ENCODE results near the gene EIF4E. TPM values are rescaled to one million over a fixed set of nuclear protein-coding genes. Genes with fewer than 3 reads are reported as not detected.

EIF4E gene
- polyA plus RNA-seq, 1 donor from 2014 or later = 189 TPM

DNA sequence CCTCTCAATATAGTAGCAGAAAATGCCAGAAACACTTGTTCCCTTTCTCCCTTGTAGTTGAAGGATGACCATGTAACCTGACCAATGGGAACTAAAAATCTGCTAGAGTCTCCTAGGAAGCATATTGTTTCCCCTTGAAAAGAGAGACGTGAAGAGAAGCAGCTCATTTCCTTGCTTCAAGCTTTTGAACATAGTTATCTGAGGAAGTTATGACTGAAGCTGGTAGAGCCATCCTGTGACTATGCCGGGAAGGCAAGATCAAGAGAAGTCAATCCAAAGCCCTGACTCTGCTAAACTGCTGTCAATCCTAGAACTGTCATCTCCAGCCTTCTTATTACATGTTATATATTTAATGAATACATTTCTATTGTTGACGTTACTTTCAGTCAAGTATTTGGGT is 66.6 kb downstream of the EIF4E start:
- H3K27me3 ChIP-seq (ENCODE audit: insufficient read depth, low read depth, low read length) = no peaks in the 10 kb centered on the region
- no peak for TF ChIP-seq POLR2AphosphoS5 (IDR thresholded peaks at IDR 0.05)
- no peak for TF ChIP-seq SMC3 (conservative IDR thresholded peaks at IDR 0.05; ENCODE audit: poor library complexity)
- TF ChIP-seq MXI1 (conservative IDR thresholded peaks at IDR 0.05; ENCODE audit: poor library complexity, severe bottlenecking) = no peak
- TF ChIP-seq EP300 (conservative IDR thresholded peaks at IDR 0.05; ENCODE audit: poor library complexity, severe bottlenecking) = no peak
- no peak for TF ChIP-seq EZH2 (IDR thresholded peaks at IDR 0.05; ENCODE audit: borderline replicate concordance, insufficient read depth, low read length, poor library complexity, severe bottlenecking)
- TF ChIP-seq, protein P1, sequence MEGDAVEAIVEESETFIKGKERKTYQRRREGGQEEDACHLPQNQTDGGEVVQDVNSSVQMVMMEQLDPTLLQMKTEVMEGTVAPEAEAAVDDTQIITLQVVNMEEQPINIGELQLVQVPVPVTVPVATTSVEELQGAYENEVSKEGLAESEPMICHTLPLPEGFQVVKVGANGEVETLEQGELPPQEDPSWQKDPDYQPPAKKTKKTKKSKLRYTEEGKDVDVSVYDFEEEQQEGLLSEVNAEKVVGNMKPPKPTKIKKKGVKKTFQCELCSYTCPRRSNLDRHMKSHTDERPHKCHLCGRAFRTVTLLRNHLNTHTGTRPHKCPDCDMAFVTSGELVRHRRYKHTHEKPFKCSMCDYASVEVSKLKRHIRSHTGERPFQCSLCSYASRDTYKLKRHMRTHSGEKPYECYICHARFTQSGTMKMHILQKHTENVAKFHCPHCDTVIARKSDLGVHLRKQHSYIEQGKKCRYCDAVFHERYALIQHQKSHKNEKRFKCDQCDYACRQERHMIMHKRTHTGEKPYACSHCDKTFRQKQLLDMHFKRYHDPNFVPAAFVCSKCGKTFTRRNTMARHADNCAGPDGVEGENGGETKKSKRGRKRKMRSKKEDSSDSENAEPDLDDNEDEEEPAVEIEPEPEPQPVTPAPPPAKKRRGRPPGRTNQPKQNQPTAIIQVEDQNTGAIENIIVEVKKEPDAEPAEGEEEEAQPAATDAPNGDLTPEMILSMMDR (IDR thresholded peaks at IDR 0.05; ENCODE audit: poor library complexity, severe bottlenecking) = no peak
- TF ChIP-seq, protein P2, sequence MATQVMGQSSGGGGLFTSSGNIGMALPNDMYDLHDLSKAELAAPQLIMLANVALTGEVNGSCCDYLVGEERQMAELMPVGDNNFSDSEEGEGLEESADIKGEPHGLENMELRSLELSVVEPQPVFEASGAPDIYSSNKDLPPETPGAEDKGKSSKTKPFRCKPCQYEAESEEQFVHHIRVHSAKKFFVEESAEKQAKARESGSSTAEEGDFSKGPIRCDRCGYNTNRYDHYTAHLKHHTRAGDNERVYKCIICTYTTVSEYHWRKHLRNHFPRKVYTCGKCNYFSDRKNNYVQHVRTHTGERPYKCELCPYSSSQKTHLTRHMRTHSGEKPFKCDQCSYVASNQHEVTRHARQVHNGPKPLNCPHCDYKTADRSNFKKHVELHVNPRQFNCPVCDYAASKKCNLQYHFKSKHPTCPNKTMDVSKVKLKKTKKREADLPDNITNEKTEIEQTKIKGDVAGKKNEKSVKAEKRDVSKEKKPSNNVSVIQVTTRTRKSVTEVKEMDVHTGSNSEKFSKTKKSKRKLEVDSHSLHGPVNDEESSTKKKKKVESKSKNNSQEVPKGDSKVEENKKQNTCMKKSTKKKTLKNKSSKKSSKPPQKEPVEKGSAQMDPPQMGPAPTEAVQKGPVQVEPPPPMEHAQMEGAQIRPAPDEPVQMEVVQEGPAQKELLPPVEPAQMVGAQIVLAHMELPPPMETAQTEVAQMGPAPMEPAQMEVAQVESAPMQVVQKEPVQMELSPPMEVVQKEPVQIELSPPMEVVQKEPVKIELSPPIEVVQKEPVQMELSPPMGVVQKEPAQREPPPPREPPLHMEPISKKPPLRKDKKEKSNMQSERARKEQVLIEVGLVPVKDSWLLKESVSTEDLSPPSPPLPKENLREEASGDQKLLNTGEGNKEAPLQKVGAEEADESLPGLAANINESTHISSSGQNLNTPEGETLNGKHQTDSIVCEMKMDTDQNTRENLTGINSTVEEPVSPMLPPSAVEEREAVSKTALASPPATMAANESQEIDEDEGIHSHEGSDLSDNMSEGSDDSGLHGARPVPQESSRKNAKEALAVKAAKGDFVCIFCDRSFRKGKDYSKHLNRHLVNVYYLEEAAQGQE (IDR thresholded peaks at IDR 0.05; ENCODE audit: borderline replicate concordance) = no peak
- no peak for TF ChIP-seq RAD21 (conservative IDR thresholded peaks at IDR 0.05)
- no peak for TF ChIP-seq TAF1 (IDR thresholded peaks at IDR 0.05; ENCODE audit: low read depth)
- no peak overlapping the region for H3K9ac ChIP-seq (ENCODE audit: low read length)
- H3K9me3 ChIP-seq (ENCODE audit: low read length) = no peaks in the 10 kb centered on the region
- H3K4me2 ChIP-seq (ENCODE audit: low read length) = no peak overlapping the region
- H3K4me3 ChIP-seq (ENCODE audit: low read length) = no peak overlapping the region
- no peaks in the 10 kb centered on the region for H3K9me2 ChIP-seq (ENCODE audit: insufficient read depth, low read length)
- H4K20me1 ChIP-seq (ENCODE audit: insufficient read depth) = no peaks in the 10 kb centered on the region
- no peaks in the 10 kb centered on the region for H3K36me3 ChIP-seq (ENCODE audit: insufficient read depth, low read length)
- no peak overlapping the region for H2AFZ ChIP-seq (ENCODE audit: low read depth, low read length)
- no peak overlapping the region for H3K27ac ChIP-seq (ENCODE audit: low read length)
- H3K79me2 ChIP-seq (replicated peaks; ENCODE audit: insufficient read depth, low read length) = no peaks in the 10 kb centered on the region
- H3F3A ChIP-seq (ENCODE audit: insufficient read depth, low read length, poor library complexity, severe bottlenecking) = no peaks in the 10 kb centered on the region

DNA sequence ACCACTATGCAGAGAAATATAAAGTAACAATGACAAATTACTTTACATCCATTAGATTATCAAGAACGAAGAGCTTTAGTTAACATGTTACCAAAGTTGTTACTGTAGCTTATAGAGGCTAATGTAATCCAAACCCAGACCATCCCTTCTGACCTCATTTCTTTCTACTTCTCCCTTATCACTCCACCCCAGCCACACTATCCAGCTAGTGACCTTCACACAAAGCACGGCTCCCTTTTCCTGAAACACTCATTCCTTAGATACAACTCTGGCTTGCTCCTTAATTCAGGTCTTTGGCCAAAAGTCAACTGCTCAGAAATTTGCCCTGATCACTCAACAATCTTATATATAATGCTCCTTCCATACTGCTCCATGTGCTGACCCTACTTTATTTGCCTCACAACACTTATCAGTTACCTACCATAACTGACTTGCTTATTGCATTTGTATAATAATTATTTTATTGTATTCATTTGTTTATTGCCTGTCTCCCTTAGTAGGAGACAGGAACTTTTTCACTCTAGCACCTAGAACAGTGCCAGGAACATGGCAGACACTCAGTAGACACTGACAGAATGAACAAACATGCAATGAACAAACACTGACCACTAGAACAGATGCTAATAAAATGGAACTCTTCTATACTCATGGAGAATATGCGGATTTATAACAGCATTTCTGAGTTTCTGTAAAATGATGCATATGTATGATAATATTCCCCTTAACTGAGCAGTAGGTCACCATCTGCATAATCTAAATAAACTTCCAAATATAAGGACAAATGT is 67.6 kb downstream of the EIF4E start:
- Histone ChIP-seq H3K4me2 (ENCODE audit: low read length) (no peak overlapping the region), H3K4me3 (ENCODE audit: low read length) (no peak overlapping the region), H3F3A (ENCODE audit: insufficient read depth, low read length, poor library complexity, severe bottlenecking) (no peaks in the 10 kb centered on the region), H3K9me3 (ENCODE audit: low read length) (no peaks in the 10 kb centered on the region), H3K9ac (ENCODE audit: low read length) (no peak overlapping the region), H3K9me2 (ENCODE audit: insufficient read depth, low read length) (no peaks in the 10 kb centered on the region), H2AFZ (ENCODE audit: low read depth, low read length) (no peak overlapping the region), H3K27me3 (ENCODE audit: insufficient read depth, low read depth, low read length) (no peaks in the 10 kb centered on the region), H4K20me1 (ENCODE audit: insufficient read depth) (no peaks in the 10 kb centered on the region), H3K79me2 (replicated peaks; ENCODE audit: insufficient read depth, low read length) (no peaks in the 10 kb centered on the region), H3K27ac (ENCODE audit: low read length) (no peak overlapping the region), H3K36me3 (ENCODE audit: insufficient read depth, low read length) (no peaks in the 10 kb centered on the region)
- no peak for TF ChIP-seq TAF1 (IDR thresholded peaks at IDR 0.05; ENCODE audit: low read depth)
- TF ChIP-seq, protein P1 (IDR thresholded peaks at IDR 0.05; ENCODE audit: poor library complexity, severe bottlenecking) = no peak
